ENCODE results near the gene AP1G1.
A peak's percentile ranks its signal among the peaks of the same experiment; 100 is the strongest.

AP1G1 gene

DNA sequence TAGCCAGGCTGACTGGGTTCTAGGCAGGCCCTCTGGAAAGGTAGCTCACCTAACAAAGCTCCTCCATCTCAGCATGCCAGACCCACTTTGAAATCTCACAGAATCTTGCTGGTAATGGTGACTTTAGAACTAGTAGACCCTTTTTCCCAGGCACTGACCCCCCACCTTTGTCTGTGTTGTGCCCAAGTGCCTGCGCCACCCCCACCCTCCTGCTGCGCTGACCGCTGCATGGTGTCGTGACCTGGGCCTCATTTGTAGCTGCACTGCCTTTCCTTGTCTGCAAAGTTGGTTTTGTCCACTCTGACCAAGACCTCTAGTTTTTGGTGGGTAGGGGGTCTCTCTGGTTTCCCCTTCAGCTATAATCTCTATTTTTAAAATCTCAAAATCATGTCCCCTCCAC, 43.9 kb upstream of the AP1G1 start:
- no peak overlapping the region for H3K4me3 ChIP-seq (IDR thresholded peaks at IDR 0.05; ENCODE audit: insufficient read depth, low read depth, low read length)
- peak overlapping the region; percentile 42; the same call in 1 of the 2 replicates for H3K4me2 ChIP-seq
- H3K27me3 ChIP-seq (ENCODE audit: insufficient read depth, low read depth) = no peaks in the 10 kb centered on the region
- no peak overlapping the region for H3K9ac ChIP-seq
- peaks cover 18% of the 10 kb centered on the region for H3K79me2 ChIP-seq (ENCODE audit: insufficient read depth, low read depth)
- peaks cover 4% of the 10 kb centered on the region; the same call in 1 of the 2 replicates for H3K36me3 ChIP-seq (ENCODE audit: insufficient read depth)
- no peak overlapping the region for H3K27ac ChIP-seq
- no peak overlapping the region for H2AFZ ChIP-seq (ENCODE audit: low read depth)
- no peaks in the 10 kb centered on the region for H4K20me1 ChIP-seq (ENCODE audit: insufficient read depth)
- peaks cover 31% of the 10 kb centered on the region for H3K4me1 ChIP-seq (ENCODE audit: low read depth, poor library complexity, severe bottlenecking)
- TF ChIP-seq, protein P1, sequence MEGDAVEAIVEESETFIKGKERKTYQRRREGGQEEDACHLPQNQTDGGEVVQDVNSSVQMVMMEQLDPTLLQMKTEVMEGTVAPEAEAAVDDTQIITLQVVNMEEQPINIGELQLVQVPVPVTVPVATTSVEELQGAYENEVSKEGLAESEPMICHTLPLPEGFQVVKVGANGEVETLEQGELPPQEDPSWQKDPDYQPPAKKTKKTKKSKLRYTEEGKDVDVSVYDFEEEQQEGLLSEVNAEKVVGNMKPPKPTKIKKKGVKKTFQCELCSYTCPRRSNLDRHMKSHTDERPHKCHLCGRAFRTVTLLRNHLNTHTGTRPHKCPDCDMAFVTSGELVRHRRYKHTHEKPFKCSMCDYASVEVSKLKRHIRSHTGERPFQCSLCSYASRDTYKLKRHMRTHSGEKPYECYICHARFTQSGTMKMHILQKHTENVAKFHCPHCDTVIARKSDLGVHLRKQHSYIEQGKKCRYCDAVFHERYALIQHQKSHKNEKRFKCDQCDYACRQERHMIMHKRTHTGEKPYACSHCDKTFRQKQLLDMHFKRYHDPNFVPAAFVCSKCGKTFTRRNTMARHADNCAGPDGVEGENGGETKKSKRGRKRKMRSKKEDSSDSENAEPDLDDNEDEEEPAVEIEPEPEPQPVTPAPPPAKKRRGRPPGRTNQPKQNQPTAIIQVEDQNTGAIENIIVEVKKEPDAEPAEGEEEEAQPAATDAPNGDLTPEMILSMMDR (conservative IDR thresholded peaks at IDR 0.05; ENCODE audit: low read depth, low read length) = no peak

DNA sequence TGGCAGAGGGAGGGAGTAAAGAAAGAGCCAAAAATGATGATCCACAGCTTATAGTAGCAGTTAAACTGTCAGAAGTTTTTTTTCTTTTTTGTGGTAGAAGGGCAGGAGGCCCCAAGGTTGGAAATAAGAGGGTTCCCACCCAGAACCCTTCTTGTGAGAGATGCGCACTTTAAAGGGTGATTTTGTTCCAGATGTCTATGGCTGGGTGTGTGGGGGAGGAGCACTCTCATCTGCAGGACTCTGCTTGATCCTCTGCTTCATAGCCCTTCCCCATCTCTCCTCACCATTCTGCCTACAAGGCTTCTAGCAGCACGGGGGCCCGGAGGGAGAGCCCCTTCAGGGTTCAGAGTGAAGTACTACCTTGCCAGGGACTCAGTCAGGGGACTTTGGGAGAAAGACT, 43.5 kb upstream of the AP1G1 start:
- no peaks in the 10 kb centered on the region for H3K27me3 ChIP-seq (ENCODE audit: insufficient read depth, low read depth)
- no peak overlapping the region for H3K9ac ChIP-seq
- no peak overlapping the region for H3K4me3 ChIP-seq (IDR thresholded peaks at IDR 0.05; ENCODE audit: insufficient read depth, low read depth, low read length)
- TF ChIP-seq, protein P1 (conservative IDR thresholded peaks at IDR 0.05; ENCODE audit: low read depth, low read length) = no peak
- H2AFZ ChIP-seq (ENCODE audit: low read depth) = no peak overlapping the region
- H3K27ac ChIP-seq = no peak overlapping the region
- H4K20me1 ChIP-seq (ENCODE audit: insufficient read depth) = no peaks in the 10 kb centered on the region
- H3K4me1 ChIP-seq (ENCODE audit: low read depth, poor library complexity, severe bottlenecking) = peaks cover 35% of the 10 kb centered on the region
- no peak overlapping the region for H3K4me2 ChIP-seq
- peaks cover 22% of the 10 kb centered on the region for H3K79me2 ChIP-seq (ENCODE audit: insufficient read depth, low read depth)
- peaks cover 4% of the 10 kb centered on the region; the same call in 1 of the 2 replicates for H3K36me3 ChIP-seq (ENCODE audit: insufficient read depth)

GRCh38 chr16:71851746-71852145, 43.1 kb upstream of the AP1G1 start:
- Histone ChIP-seq H3K36me3 (ENCODE audit: insufficient read depth) (peaks cover 4% of the 10 kb centered on the region; the same call in 1 of the 2 replicates), H3K4me2 (no peak overlapping the region), H3K79me2 (ENCODE audit: insufficient read depth, low read depth) (peaks cover 26% of the 10 kb centered on the region)

DNA sequence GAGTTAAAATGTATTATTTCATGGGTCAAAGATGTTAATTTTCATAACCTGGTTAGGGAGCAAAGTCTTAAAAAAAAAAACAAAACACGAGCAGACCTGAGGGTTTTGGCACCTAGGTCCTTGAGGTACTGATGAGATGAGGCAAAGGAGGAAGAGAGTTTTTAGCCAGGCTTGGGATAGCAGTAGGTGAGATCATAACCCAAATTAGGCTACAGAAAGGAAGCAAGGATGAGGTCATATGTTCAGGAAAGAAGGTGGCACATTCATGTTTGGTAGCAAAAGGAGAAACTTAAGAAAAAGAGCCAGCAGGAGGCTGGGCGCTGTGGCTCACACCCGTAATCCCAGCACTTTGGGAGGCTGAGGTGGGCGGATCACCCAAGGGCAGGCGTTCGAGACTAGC, 40.0 kb upstream of the AP1G1 start:
- no peak overlapping the region for H3K4me2 ChIP-seq
- TF ChIP-seq, protein P1 (conservative IDR thresholded peaks at IDR 0.05; ENCODE audit: low read depth, low read length) = no peak
- H3K27ac ChIP-seq = no peak overlapping the region
- H3K4me3 ChIP-seq (IDR thresholded peaks at IDR 0.05; ENCODE audit: insufficient read depth, low read depth, low read length) = no peak overlapping the region
- no peak overlapping the region for H3K9ac ChIP-seq
- peaks cover 29% of the 10 kb centered on the region for H3K79me2 ChIP-seq (ENCODE audit: insufficient read depth, low read depth)
- H3K36me3 ChIP-seq (ENCODE audit: insufficient read depth) = peaks cover 4% of the 10 kb centered on the region; the same call in 1 of the 2 replicates
- no peaks in the 10 kb centered on the region for H3K27me3 ChIP-seq (ENCODE audit: insufficient read depth, low read depth)
- H3K4me1 ChIP-seq (ENCODE audit: low read depth, poor library complexity, severe bottlenecking) = peaks cover 38% of the 10 kb centered on the region
- no peaks in the 10 kb centered on the region for H4K20me1 ChIP-seq (ENCODE audit: insufficient read depth)
- H2AFZ ChIP-seq (ENCODE audit: low read depth) = no peak overlapping the region

More at GRCh38 chr16:71851746-71852145, 43.1 kb upstream of the AP1G1 start:
- H3K4me3 ChIP-seq (IDR thresholded peaks at IDR 0.05; ENCODE audit: insufficient read depth, low read depth, low read length) = no peak overlapping the region
- H3K27me3 ChIP-seq (ENCODE audit: insufficient read depth, low read depth) = no peaks in the 10 kb centered on the region
- TF ChIP-seq, protein P1 (conservative IDR thresholded peaks at IDR 0.05; ENCODE audit: low read depth, low read length) = no peak
- H4K20me1 ChIP-seq (ENCODE audit: insufficient read depth) = no peaks in the 10 kb centered on the region
- no peak overlapping the region for H3K27ac ChIP-seq
- peaks cover 38% of the 10 kb centered on the region for H3K4me1 ChIP-seq (ENCODE audit: low read depth, poor library complexity, severe bottlenecking)
- no peak overlapping the region for H3K9ac ChIP-seq
- H2AFZ ChIP-seq (ENCODE audit: low read depth) = no peak overlapping the region
